ENCODE results near the gene TUT7. TPM values are rescaled to one million over a fixed set of nuclear protein-coding genes. Genes with fewer than 3 reads are reported as not detected.

The TUT7 gene
- total and polyA plus RNA-seq, 2 of the 4 experiments (the other 2 are of a cell fraction) = 13.3 to 33.3 TPM

GRCh38 chr9:86369810-86370209 is 15.6 kb upstream of the TUT7 start:
- intact Hi-C loops (cut with micrococcal nuclease) = no loop called here
- H3K18ac ChIP-seq (ENCODE audit: low read depth, low read length) = no peak overlapping the region
- H2BK15ac ChIP-seq (ENCODE audit: low read depth, low read length) = no peak overlapping the region
- H3K9me1 ChIP-seq (ENCODE audit: insufficient read depth, low read length) = no peaks in the 10 kb centered on the region
- no peak overlapping the region for H2AFZ ChIP-seq (replicated peaks; ENCODE audit: low read length, poor library complexity)
- H3K4me1 ChIP-seq (ENCODE audit: control insufficient read depth, insufficient read depth, low read length) = no peaks in the 10 kb centered on the region
- H3K27me3 ChIP-seq (ENCODE audit: control insufficient read depth, insufficient read depth, low read length) = no peaks in the 10 kb centered on the region
- POLR2A ChIA-PET (ENCODE audit: unreplicated experiment) = no interaction called here
- TF ChIP-seq CEBPB (IDR thresholded peaks at IDR 0.05; ENCODE audit: low read depth, low read length) = no peak
- no peak for TF ChIP-seq USF2 (IDR thresholded peaks at IDR 0.05; ENCODE audit: low read depth, low read length)
- no peak for TF ChIP-seq RAD21 (IDR thresholded peaks at IDR 0.05; ENCODE audit: low read length)
- no peak for TF ChIP-seq MAZ (IDR thresholded peaks at IDR 0.05; ENCODE audit: borderline replicate concordance, low read depth, low read length)
- TF ChIP-seq MXI1 (IDR thresholded peaks at IDR 0.05; ENCODE audit: borderline replicate concordance, low read depth, low read length) = no peak
- no peak for TF ChIP-seq MAFK (IDR thresholded peaks at IDR 0.05; ENCODE audit: low read depth, low read length)
- TF ChIP-seq CTCF (conservative IDR thresholded peaks at IDR 0.05; ENCODE audit: low read depth, low read length) = no peak
- no peak for TF ChIP-seq RCOR1 (IDR thresholded peaks at IDR 0.05; ENCODE audit: insufficient replicate concordance, low read length)
- TF ChIP-seq ELK1 (IDR thresholded peaks at IDR 0.05; ENCODE audit: borderline replicate concordance, low read depth, low read length) = no peak
- TF ChIP-seq NFE2L2 (IDR thresholded peaks at IDR 0.05; ENCODE audit: low read depth, low read length) = no peak
- no peak for TF ChIP-seq FOS (IDR thresholded peaks at IDR 0.05; ENCODE audit: low read depth, low read length)
- TF ChIP-seq CHD1 (IDR thresholded peaks at IDR 0.05; ENCODE audit: low read depth, low read length) = no peak
- no peak for TF ChIP-seq POLR2A (IDR thresholded peaks at IDR 0.05; ENCODE audit: low read depth, low read length)
- no peak for TF ChIP-seq RFX5 (IDR thresholded peaks at IDR 0.05; ENCODE audit: low read depth, low read length)
- H3K9ac ChIP-seq (ENCODE audit: low read depth, low read length) = no peak overlapping the region
- no peak overlapping the region for H4K5ac ChIP-seq (ENCODE audit: low read depth, low read length)
- WGBS, 2 experiments (ENCODE audit: extremely low coverage in 2 of 2, insufficient read length in 1 of 2) = no CpG with 5 or more reads among the region's 5 CpGs
- peaks cover 17% of the 10 kb centered on the region for H3K9me3 ChIP-seq (ENCODE audit: control insufficient read depth, insufficient read depth, low read length)
- no peak overlapping the region for H3K4ac ChIP-seq (ENCODE audit: low read depth, low read length)
- in situ Hi-C loops (cut with MboI; ENCODE audit: low sequenced_read_pairs) = no loop called here
- no peak overlapping the region for H3K27ac ChIP-seq (ENCODE audit: insufficient read depth, low read length)
- no peaks in the 10 kb centered on the region for H3K36me3 ChIP-seq (ENCODE audit: control insufficient read depth, insufficient read depth, low read length)
- no peaks in the 10 kb centered on the region for H4K20me1 ChIP-seq (ENCODE audit: insufficient read depth, low read length)
- H3K79me1 ChIP-seq (ENCODE audit: low read depth in 1 of 2, low read length in 2 of 2) = no peaks in the 10 kb centered on the region
- no peak overlapping the region for H2AK5ac ChIP-seq (ENCODE audit: low read depth, low read length)
- H2BK120ac ChIP-seq (ENCODE audit: low read depth, low read length) = no peak overlapping the region
- H3K4me3 ChIP-seq (ENCODE audit: insufficient read depth, low read depth, low read length) = no peak overlapping the region
- H2BK5ac ChIP-seq (ENCODE audit: low read depth, low read length, poor library complexity, severe bottlenecking) = no peak overlapping the region
- no peak overlapping the region for H4K8ac ChIP-seq (ENCODE audit: low read depth in 2 of 2, low read length in 2 of 2)
- CTCF ChIA-PET = no interaction called here
- H3K56ac ChIP-seq (ENCODE audit: extremely low read depth, insufficient read depth, low read length) = no peak overlapping the region
- no peak overlapping the region for H3K23ac ChIP-seq (ENCODE audit: low read depth, low read length)
- ATAC-seq (ENCODE audit: low read depth) (no peak), DNase-seq (no peak)
- BruUV-seq (replicated peaks) = no TSS peak
- H3K4me2 ChIP-seq (ENCODE audit: low read depth, low read length) = no peak overlapping the region
- dilution Hi-C loops (cut with HindIII; ENCODE audit: low sequenced_read_pairs, unreplicated experiment) = no loop called here
- H4K91ac ChIP-seq (ENCODE audit: insufficient read depth, low read depth, low read length) = no peak overlapping the region
- no peak overlapping the region for H2BK20ac ChIP-seq (ENCODE audit: low read depth, low read length)
- no peak overlapping the region for H2AK9ac ChIP-seq (replicated peaks; ENCODE audit: low read depth, low read length, poor library complexity)
- H3K14ac ChIP-seq (replicated peaks; ENCODE audit: low read depth, low read length) = no peak overlapping the region
